DND-41 (cell line): Measurements from ENCODE around the gene TRAPPC10.

Experiments
- ATAC-seq: fragments of 200-7000 bp; cut with Tn5 transposase; 3 replicates; pipeline ENCODE4 v1.9.1; 2021; ENCODE audit warnings: low read depth; ENCODE audit not compliant: insufficient read depth
- DNase-seq: peaks from one replicate; pipeline ENCODE4 v3.0.0-alpha.2; 2020
- H2AFZ ChIP-seq: 2 replicates; pipeline ENCODE4 v1.6.0; 2012; ENCODE audit warnings: low read depth, low read length
- H3K27ac ChIP-seq: 2 replicates; pipeline ENCODE4 v1.5.1; 2012; ENCODE audit warnings: low read length, inconsistent platforms
- H3K27me3 ChIP-seq: fragments of 200-600 bp; sonication (generic); 2 replicates; pipeline ENCODE4 v1.6.0; 2012; ENCODE audit warnings: low read length, mild to moderate bottlenecking, inconsistent platforms; ENCODE audit not compliant: insufficient read depth, poor library complexity
- H3K36me3 ChIP-seq: 2 replicates; pipeline ENCODE4 v1.5.1; 2012; ENCODE audit warnings: low read length, inconsistent platforms; ENCODE audit not compliant: insufficient read depth
- H3K4me1 ChIP-seq: 2 replicates; pipeline ENCODE4 v1.5.1; 2012; ENCODE audit warnings: mild to moderate bottlenecking, low read length; ENCODE audit not compliant: insufficient read depth
- H3K4me2 ChIP-seq: 2 replicates; pipeline ENCODE4 v1.6.0; 2012; ENCODE audit warnings: mild to moderate bottlenecking, moderate library complexity, low read length, inconsistent platforms; ENCODE audit not compliant: insufficient read depth
- H3K4me3 ChIP-seq, 2 experiments: fragments of 200-600 bp in 1 of 2; shearing (Covaris generic) in 1 of 2; 2 replicates each; pipeline ENCODE4 v1.5.1; 2012 to 2016; ENCODE audit warnings: inconsistent platforms in 2 of 2, low read length in 2 of 2, mild to moderate bottlenecking in 2 of 2, low read depth in 1 of 2, moderate library complexity in 1 of 2
- H3K79me2 ChIP-seq: 2 replicates; pipeline ENCODE4 v1.6.0; 2012; ENCODE audit warnings: low read length, inconsistent platforms; ENCODE audit not compliant: insufficient read depth
- H3K9ac ChIP-seq: 2 replicates; pipeline ENCODE4 v1.6.0; 2012; ENCODE audit warnings: low read depth, mild to moderate bottlenecking, inconsistent platforms, low read length, moderate library complexity
- H3K9me3 ChIP-seq: 2 replicates; pipeline ENCODE4 v1.5.1; 2012; ENCODE audit warnings: low read length, moderate library complexity, mild to moderate bottlenecking, inconsistent platforms; ENCODE audit not compliant: insufficient read depth, severe bottlenecking
- H4K20me1 ChIP-seq: 2 replicates; pipeline ENCODE4 v1.6.0; 2012; ENCODE audit warnings: low read length; ENCODE audit not compliant: insufficient read depth
- CTCF ChIP-seq: IDR thresholded peaks from 2 replicates; pipeline ENCODE4 v1.5.1; 2012; ENCODE audit warnings: borderline replicate concordance, low read length, moderate library complexity, mild to moderate bottlenecking; ENCODE audit not compliant: poor library complexity, severe bottlenecking; ENCODE audit errors: extremely low read depth
- EZH2 ChIP-seq: IDR thresholded peaks from 3 replicates; pipeline ENCODE4 v1.6.1; 2012; ENCODE audit warnings: borderline replicate concordance, low read depth, mild to moderate bottlenecking, moderate library complexity, low read length, inconsistent platforms; ENCODE audit not compliant: severe bottlenecking

TRAPPC10 gene

GRCh38 chr21:43983390-43983789, 28.7 kb upstream of the TRAPPC10 start:
- ATAC-seq: no peak
- Histone ChIP-seq H4K20me1 (peaks cover 18% of the 10 kb centered on the region), H3K79me2 (no peaks in the 10 kb centered on the region), H2AFZ (no peak overlapping the region), H3K9ac (no peak overlapping the region), H3K36me3 (peaks cover 35% of the 10 kb centered on the region), H3K4me1 (no peaks in the 10 kb centered on the region), H3K4me2 (no peak overlapping the region), H3K4me3 (no peak overlapping the region), H3K9me3 (no peaks in the 10 kb centered on the region), H3K27ac (no peak overlapping the region), H3K27me3 (no peaks in the 10 kb centered on the region)
- TF ChIP-seq CTCF (no peak), EZH2 (no peak)
- DNase-seq: no peak

GRCh38 chr21:43983860-43984420, 28.2 kb upstream of the TRAPPC10 start:
- no peak overlapping the region for H3K4me3 ChIP-seq
- DNase-seq (no peak), ATAC-seq (no peak)
- no peaks in the 10 kb centered on the region for H3K79me2 ChIP-seq
- no peak overlapping the region for H3K9ac ChIP-seq
- H2AFZ ChIP-seq: no peak overlapping the region
- no peaks in the 10 kb centered on the region for H3K9me3 ChIP-seq
- H3K27ac ChIP-seq: no peak overlapping the region
- no peaks in the 10 kb centered on the region for H3K27me3 ChIP-seq
- H3K4me2 ChIP-seq: no peak overlapping the region
- H3K4me1 ChIP-seq: no peaks in the 10 kb centered on the region
- TF ChIP-seq CTCF: no peak
- TF ChIP-seq EZH2: no peak
- H4K20me1 ChIP-seq: peaks cover 18% of the 10 kb centered on the region
- peaks cover 31% of the 10 kb centered on the region for H3K36me3 ChIP-seq

GRCh38 chr21:43984905-43985689, 27.0 kb upstream of the TRAPPC10 start:
- peak; percentile 26 for DNase-seq
- no peaks in the 10 kb centered on the region for H3K79me2 ChIP-seq
- no peak overlapping the region for H3K4me2 ChIP-seq
- H4K20me1 ChIP-seq: peaks cover 18% of the 10 kb centered on the region
- H3K27me3 ChIP-seq: no peaks in the 10 kb centered on the region
- peaks cover 25% of the 10 kb centered on the region for H3K36me3 ChIP-seq
- no peaks in the 10 kb centered on the region for H3K4me1 ChIP-seq
- no peak overlapping the region for H3K4me3 ChIP-seq
- 0 out of 3 replicates have a peak, but pooled peaks have one; percentile 16 for ATAC-seq
- H3K27ac ChIP-seq: no peak overlapping the region
- H2AFZ ChIP-seq: no peak overlapping the region
- H3K9ac ChIP-seq: no peak overlapping the region
- no peak for TF ChIP-seq EZH2
- no peak for TF ChIP-seq CTCF
- H3K9me3 ChIP-seq: no peaks in the 10 kb centered on the region
